Measurements from ENCODE around the gene DIP2B.

Gene DIP2B

GRCh38 chr12:50566066-50566465, 61.3 kb downstream of the DIP2B start:
- no peak for DNase-seq (ENCODE audit: low read depth)
- no peak overlapping the region for H3K4me3 ChIP-seq (replicated peaks; ENCODE audit: low read depth, low read length)
- TF ChIP-seq CTCF (IDR thresholded peaks at IDR 0.05; ENCODE audit: low read length, missing control alignments), result no peak

- no peak for TF ChIP-seq CTCF (IDR thresholded peaks at IDR 0.05; ENCODE audit: low read length, missing control alignments)
- DNase-seq (ENCODE audit: low read depth), result peak; percentile 18
- H3K4me3 ChIP-seq (replicated peaks; ENCODE audit: low read depth, low read length), result no peak overlapping the region
These were observed 63.1 kb downstream of the DIP2B start for GRCh38 chr12:50567926-50568325.

GRCh38 chr12:50568338-50569091, 63.7 kb downstream of the DIP2B start:
- TF ChIP-seq CTCF (IDR thresholded peaks at IDR 0.05; ENCODE audit: low read length, missing control alignments), result no peak
- peak; percentile 57 for DNase-seq (ENCODE audit: low read depth)
- H3K4me3 ChIP-seq (replicated peaks; ENCODE audit: low read depth, low read length), result peak overlapping the region; percentile 17

GRCh38 chr12:50569321-50569720, 64.5 kb downstream of the DIP2B start:
- H3K4me3 ChIP-seq (replicated peaks; ENCODE audit: low read depth, low read length), result no peak overlapping the region
- DNase-seq (ENCODE audit: low read depth), result no peak
- no peak for TF ChIP-seq CTCF (IDR thresholded peaks at IDR 0.05; ENCODE audit: low read length, missing control alignments)

GRCh38 chr12:50569876-50570275, 65.1 kb downstream of the DIP2B start:
- no peak overlapping the region for H3K4me3 ChIP-seq (replicated peaks; ENCODE audit: low read depth, low read length)
- peak; percentile 23 for DNase-seq (ENCODE audit: low read depth)
- TF ChIP-seq CTCF (IDR thresholded peaks at IDR 0.05; ENCODE audit: low read length, missing control alignments), result no peak

GRCh38 chr12:50571786-50572185, 67.0 kb downstream of the DIP2B start:
- TF ChIP-seq CTCF (IDR thresholded peaks at IDR 0.05; ENCODE audit: low read length, missing control alignments), result no peak
- no peak for DNase-seq (ENCODE audit: low read depth)
- H3K4me3 ChIP-seq (replicated peaks; ENCODE audit: low read depth, low read length), result no peak overlapping the region

- no peak overlapping the region for H3K4me3 ChIP-seq (replicated peaks; ENCODE audit: low read depth, low read length)
- DNase-seq (ENCODE audit: low read depth), result peak; percentile 94
- no peak for TF ChIP-seq CTCF (IDR thresholded peaks at IDR 0.05; ENCODE audit: low read length, missing control alignments)
These were observed 67.5 kb downstream of the DIP2B start for GRCh38 chr12:50572287-50572686.
